Activated naive CD4-positive, alpha-beta T cell treated with anti-CD3 and anti-CD28 coated beads, Interleukin-2, amount 50 U/mL, for 24 hours (primary cell): ENCODE measurements around the gene CCKAR.
A peak's percentile ranks its signal among the peaks of the same experiment; 100 is the strongest.

Experiments used
- H3K27ac Mint-ChIP-seq: one replicate; pipeline ENCODE4 v1.8.0; 2021; ENCODE audit warnings: mild to moderate bottlenecking, mixed read lengths
- H3K27me3 Mint-ChIP-seq: one replicate; pipeline ENCODE4 v1.8.0; 2021; ENCODE audit warnings: mixed read lengths
- H3K36me3 Mint-ChIP-seq: one replicate; pipeline ENCODE4 v1.8.0; 2021; ENCODE audit warnings: mixed read lengths
- H3K4me1 Mint-ChIP-seq: one replicate; pipeline ENCODE4 v1.8.0; 2021; ENCODE audit warnings: mixed read lengths
- H3K4me3 Mint-ChIP-seq: one replicate; pipeline ENCODE4 v1.8.0; 2021; ENCODE audit warnings: mild to moderate bottlenecking, mixed read lengths
- H3K9me3 Mint-ChIP-seq: one replicate; pipeline ENCODE4 v1.8.0; 2021; ENCODE audit warnings: mixed read lengths

Gene CCKAR

GRCh38 chr4:26473893-26474292 lies 16.4 kb downstream of the CCKAR start:
- Mint-ChIP-seq H3K9me3 (no peaks in the 10 kb centered on the region), H3K4me1 (no peaks in the 10 kb centered on the region), H3K27ac (no peak overlapping the region), H3K36me3 (no peaks in the 10 kb centered on the region), H3K27me3 (no peaks in the 10 kb centered on the region), H3K4me3 (no peak overlapping the region)

- Mint-ChIP-seq H3K9me3 (no peaks in the 10 kb centered on the region), H3K27ac (no peak overlapping the region), H3K27me3 (no peaks in the 10 kb centered on the region), H3K4me1 (no peaks in the 10 kb centered on the region), H3K36me3 (no peaks in the 10 kb centered on the region), H3K4me3 (no peak overlapping the region)
Measured at GRCh38 chr4:26471890-26472289, 18.4 kb downstream of the CCKAR start.

- H3K4me3 Mint-ChIP-seq: no peak overlapping the region
- no peaks in the 10 kb centered on the region for H3K36me3 Mint-ChIP-seq
- H3K27ac Mint-ChIP-seq: no peak overlapping the region
- H3K27me3 Mint-ChIP-seq: peaks cover 2% of the 10 kb centered on the region
- no peaks in the 10 kb centered on the region for H3K4me1 Mint-ChIP-seq
- H3K9me3 Mint-ChIP-seq: no peaks in the 10 kb centered on the region
Measured at GRCh38 chr4:26468977-26469376, 21.3 kb downstream of the CCKAR start.

GRCh38 chr4:26468283-26468949 lies 21.9 kb downstream of the CCKAR start:
- no peak overlapping the region for H3K4me3 Mint-ChIP-seq
- H3K36me3 Mint-ChIP-seq: no peaks in the 10 kb centered on the region
- H3K27me3 Mint-ChIP-seq: peaks cover 2% of the 10 kb centered on the region
- H3K9me3 Mint-ChIP-seq: no peaks in the 10 kb centered on the region
- H3K27ac Mint-ChIP-seq: no peak overlapping the region
- H3K4me1 Mint-ChIP-seq: no peaks in the 10 kb centered on the region

GRCh38 chr4:26467724-26468123 lies 22.6 kb downstream of the CCKAR start:
- Mint-ChIP-seq H3K27me3 (peaks cover 2% of the 10 kb centered on the region), H3K4me3 (no peak overlapping the region), H3K27ac (no peak overlapping the region), H3K9me3 (no peaks in the 10 kb centered on the region), H3K4me1 (no peaks in the 10 kb centered on the region), H3K36me3 (no peaks in the 10 kb centered on the region)

- no peaks in the 10 kb centered on the region for H3K36me3 Mint-ChIP-seq
- no peak overlapping the region for H3K27ac Mint-ChIP-seq
- H3K9me3 Mint-ChIP-seq: no peaks in the 10 kb centered on the region
- no peaks in the 10 kb centered on the region for H3K4me1 Mint-ChIP-seq
- peaks cover 2% of the 10 kb centered on the region for H3K27me3 Mint-ChIP-seq
- no peak overlapping the region for H3K4me3 Mint-ChIP-seq
Measured at GRCh38 chr4:26466578-26467270, 23.6 kb downstream of the CCKAR start.

- H3K27me3 Mint-ChIP-seq: peaks cover 2% of the 10 kb centered on the region
- H3K9me3 Mint-ChIP-seq: no peaks in the 10 kb centered on the region
- H3K27ac Mint-ChIP-seq: no peak overlapping the region
- no peaks in the 10 kb centered on the region for H3K36me3 Mint-ChIP-seq
- no peak overlapping the region for H3K4me3 Mint-ChIP-seq
- H3K4me1 Mint-ChIP-seq: no peaks in the 10 kb centered on the region
Measured at GRCh38 chr4:26464420-26465095, 25.7 kb downstream of the CCKAR start.

GRCh38 chr4:26463386-26463785 lies 26.9 kb downstream of the CCKAR start:
- Mint-ChIP-seq H3K4me1 (peaks cover 9% of the 10 kb centered on the region), H3K27me3 (peaks cover 2% of the 10 kb centered on the region), H3K27ac (no peak overlapping the region), H3K4me3 (no peak overlapping the region), H3K9me3 (no peaks in the 10 kb centered on the region), H3K36me3 (no peaks in the 10 kb centered on the region)

GRCh38 chr4:26462874-26463273 lies 27.4 kb downstream of the CCKAR start:
- peaks cover 14% of the 10 kb centered on the region for H3K4me1 Mint-ChIP-seq
- H3K27me3 Mint-ChIP-seq: peaks cover 2% of the 10 kb centered on the region
- H3K36me3 Mint-ChIP-seq: no peaks in the 10 kb centered on the region
- H3K27ac Mint-ChIP-seq: no peak overlapping the region
- no peaks in the 10 kb centered on the region for H3K9me3 Mint-ChIP-seq
- H3K4me3 Mint-ChIP-seq: no peak overlapping the region

GRCh38 chr4:26459756-26460530 lies 30.3 kb downstream of the CCKAR start:
- H3K4me3 Mint-ChIP-seq: no peak overlapping the region
- H3K4me1 Mint-ChIP-seq: peaks cover 24% of the 10 kb centered on the region
- H3K36me3 Mint-ChIP-seq: no peaks in the 10 kb centered on the region
- H3K27me3 Mint-ChIP-seq: no peaks in the 10 kb centered on the region
- peak overlapping the region; percentile 35 for H3K27ac Mint-ChIP-seq
- no peaks in the 10 kb centered on the region for H3K9me3 Mint-ChIP-seq

GRCh38 chr4:26459054-26459755 lies 31.1 kb downstream of the CCKAR start:
- no peaks in the 10 kb centered on the region for H3K9me3 Mint-ChIP-seq
- H3K27me3 Mint-ChIP-seq: no peaks in the 10 kb centered on the region
- peak overlapping the region; percentile 35 for H3K27ac Mint-ChIP-seq
- no peaks in the 10 kb centered on the region for H3K36me3 Mint-ChIP-seq
- peaks cover 24% of the 10 kb centered on the region for H3K4me1 Mint-ChIP-seq
- peak overlapping the region; percentile 66 for H3K4me3 Mint-ChIP-seq

GRCh38 chr4:26458157-26458561 lies 32.1 kb downstream of the CCKAR start:
- no peaks in the 10 kb centered on the region for H3K27me3 Mint-ChIP-seq
- H3K4me3 Mint-ChIP-seq: no peak overlapping the region
- H3K27ac Mint-ChIP-seq: no peak overlapping the region
- H3K9me3 Mint-ChIP-seq: no peaks in the 10 kb centered on the region
- peaks cover 24% of the 10 kb centered on the region for H3K4me1 Mint-ChIP-seq
- no peaks in the 10 kb centered on the region for H3K36me3 Mint-ChIP-seq

GRCh38 chr4:26457412-26457811 lies 32.9 kb downstream of the CCKAR start:
- Mint-ChIP-seq H3K27ac (no peak overlapping the region), H3K4me1 (peaks cover 24% of the 10 kb centered on the region), H3K9me3 (no peaks in the 10 kb centered on the region), H3K27me3 (no peaks in the 10 kb centered on the region), H3K4me3 (no peak overlapping the region), H3K36me3 (no peaks in the 10 kb centered on the region)

GRCh38 chr4:26455571-26455970 lies 34.7 kb downstream of the CCKAR start:
- no peak overlapping the region for H3K4me3 Mint-ChIP-seq
- no peak overlapping the region for H3K27ac Mint-ChIP-seq
- H3K36me3 Mint-ChIP-seq: no peaks in the 10 kb centered on the region
- H3K9me3 Mint-ChIP-seq: no peaks in the 10 kb centered on the region
- peaks cover 24% of the 10 kb centered on the region for H3K4me1 Mint-ChIP-seq
- H3K27me3 Mint-ChIP-seq: no peaks in the 10 kb centered on the region

- Mint-ChIP-seq H3K9me3 (no peaks in the 10 kb centered on the region), H3K4me3 (no peak overlapping the region), H3K4me1 (peaks cover 24% of the 10 kb centered on the region), H3K27me3 (no peaks in the 10 kb centered on the region), H3K36me3 (no peaks in the 10 kb centered on the region), H3K27ac (no peak overlapping the region)
Measured at GRCh38 chr4:26454961-26455360, 35.3 kb downstream of the CCKAR start.
